Spleen (tissue), 11 donors: Measurements from ENCODE around the gene FBXL20. TPM values are rescaled to one million over a fixed set of nuclear protein-coding genes. Genes with fewer than 3 reads are reported as not detected.
"Not testable (repeated sequence)": the region's sequence is repeated elsewhere in the genome, so short reads cannot be mapped to it uniquely, and the experiment has no call there.

Source experiments
- DNase-seq: peaks from one replicate; pipeline ENCODE4 v3.0.0-alpha.2; 2020
- H3K27ac ChIP-seq, 8 donors: fragments of 200-600 bp; sonication (generic) in 7 of 8; 1 replicate in 4 of 8; 2 replicates in 4 of 8; pipeline versions ENCODE4 v1.5.0 to v1.8.0; 2016 to 2021; ENCODE audit warnings: inconsistent platforms in 4 of 8, mild to moderate bottlenecking in 4 of 8, moderate library complexity in 1 of 8
- H3K27me3 ChIP-seq, 7 donors: fragments of 200-600 bp; sonication (generic) in 6 of 7; replicated peaks in 1 of 7; 1 replicate in 4 of 7; 2 replicates in 3 of 7; pipeline versions ENCODE4 v1.5.0 to v1.8.0; 2016 to 2021; ENCODE audit warnings: inconsistent platforms in 3 of 7, mild to moderate bottlenecking in 1 of 7
- H3K36me3 ChIP-seq, 6 donors: fragments of 200-600 bp; sonication (generic) in 5 of 6; 1 replicate in 4 of 6; 2 replicates in 2 of 6; pipeline versions ENCODE4 v1.5.0 to v1.8.0; 2016 to 2021; ENCODE audit warnings: inconsistent platforms in 2 of 6
- H3K4me1 ChIP-seq, 6 donors: fragments of 200-600 bp; sonication (generic) in 5 of 6; 1 replicate in 3 of 6; 2 replicates in 3 of 6; pipeline versions ENCODE4 v1.5.0 to v1.8.0; 2016 to 2021; ENCODE audit warnings: inconsistent platforms in 3 of 6
- H3K4me3 ChIP-seq, 8 donors: fragments of 200-600 bp; sonication (generic) in 7 of 8; 1 replicate in 4 of 8; 2 replicates in 4 of 8; pipeline versions ENCODE4 v1.5.0 to v1.8.0; 2016 to 2021; ENCODE audit warnings: inconsistent platforms in 4 of 8, mild to moderate bottlenecking in 4 of 8, moderate library complexity in 2 of 8
- H3K9me3 ChIP-seq, 8 donors: fragments of 200-600 bp; sonication (generic) in 7 of 8; 1 replicate in 4 of 8; 2 replicates in 4 of 8; pipeline versions ENCODE4 v1.5.0 to v1.8.0; 2016 to 2021; ENCODE audit warnings: inconsistent platforms in 4 of 8
- CTCF ChIP-seq, 11 experiments: fragments of 200-600 bp in 7 of 11; fragments of 450-650 bp in 4 of 11; sonication (generic) in 4 of 11; IDR thresholded peaks in 8 of 11; conservative IDR thresholded peaks in 3 of 11; 1 replicate in 7 of 11; 2 replicates in 4 of 11; pipeline versions ENCODE4 v1.4.0 to v1.8.0; 2016 to 2021; ENCODE audit warnings: antibody characterized with exemption in 11 of 11, inconsistent platforms in 4 of 11, mild to moderate bottlenecking in 1 of 11
- POLR2A ChIP-seq, 3 donors: fragments of 450-650 bp; IDR thresholded peaks; one replicate each; pipeline ENCODE4 v1.5.1; 2017; ENCODE audit warnings: antibody characterized with exemption in 3 of 3, mild to moderate bottlenecking in 1 of 3
- POLR2AphosphoS5 ChIP-seq, 3 donors: sonication (generic); formaldehyde crosslinking; IDR thresholded peaks; one replicate each; pipeline ENCODE4 v1.5.1; 2017; ENCODE audit warnings: antibody characterized with exemption in 3 of 3
- whole genome bisulfite sequencing, 5 donors: extraction: QIAGEN DNeasy Blood & Tissue Kit in 3 of 5; methylation state at CpG; one replicate each; pipeline versions ENCODE4 v1.1.5 to v1.1.7; 2013 to 2018; 5-methylcytosine and 5-hydroxymethylcytosine counted together
- intact Hi-C: fragments of 100-400 bp; cut with DNase I; formaldehyde crosslinking; loops from one replicate; pipeline ENCODE4 v1.15.0; 2023; ENCODE audit warnings: low total_unique reads
- polyA plus RNA-seq, 3 donors: library from polyadenylated mRNA; stranded (reverse); fragments of 200-250 nt; gene quantifications; one replicate each; pipeline ENCODE4 v1.2.1, GENCODE V29; 2013
- total RNA-seq, 7 donors: library from RNA; depleted of rRNA in 3 of 7; stranded (reverse); fragments of >200 nt in 3 of 7; fragmentation: NEBNext Ultra II Directional in 4 of 7; extraction: Animal tissue kit (Norgen Biotek cat#: 25700) in 4 of 7; gene quantifications; one replicate each; pipeline versions ENCODE4 v1.1.0 to v1.2.1, GENCODE V29; 2016 to 2021
- donor health status: healthy with polysubstance abuse.
- donor health status: DM: no; HTN: no; CAD: no; lungs with moderate emphysema.
- donor health status: DM: no; HTN: no; CAD: no.
- donor health status: Bipolar disorder and iron deficiency.
- donor health status: healthy.
- donor health status: DM: no; HTN: no; CAD: no.
- donor health status: DM: yes; HTN: yes; CAD: no.

The FBXL20 gene
- total and polyA plus RNA-seq, 10 donors, result 1.9 to 28.0 (median 24.0) TPM

- Histone ChIP-seq H3K4me3 (no peak overlapping the region), H3K27me3 (no peaks in the 10 kb centered on the region), H3K27ac (no peak overlapping the region), H3K36me3 (peaks cover 0 to 68% (median 56%) of the 10 kb centered on the region in 6 donors), H3K4me1 (peaks cover 17 to 57% (median 32%) of the 10 kb centered on the region in 6 donors), H3K9me3 (no peaks in the 10 kb centered on the region)
- intact Hi-C loops, result no loop called here
- WGBS, 5 donors, result 78 to 92% (median 85%) methylated on average over 5 of the region's 5 CpGs
- DNase-seq, result no peak
- TF ChIP-seq POLR2AphosphoS5 (IDR thresholded peaks at IDR 0.05) (no peak), POLR2A (IDR thresholded peaks at IDR 0.05) (no peak), CTCF (IDR thresholded peaks at IDR 0.05 in 8 of 11, conservative IDR thresholded peaks at IDR 0.05 in 3 of 11) (no peak)
Observed at GRCh38 chr17:39447561-39447960, 46.1 kb upstream of the FBXL20 start.

- no peak for TF ChIP-seq CTCF (IDR thresholded peaks at IDR 0.05 in 8 of 11, conservative IDR thresholded peaks at IDR 0.05 in 3 of 11)
- no peak for TF ChIP-seq POLR2AphosphoS5 (IDR thresholded peaks at IDR 0.05)
- TF ChIP-seq POLR2A (IDR thresholded peaks at IDR 0.05), result no peak
- Histone ChIP-seq H3K36me3 (peaks cover 0 to 100% (median 97%) of the 10 kb centered on the region in 6 donors), H3K27me3 (no peaks in the 10 kb centered on the region), H3K4me3 (no peak overlapping the region), H3K9me3 (no peaks in the 10 kb centered on the region), H3K4me1 (peaks cover 0 to 23% (median 2%) of the 10 kb centered on the region in 6 donors), H3K27ac (no peak overlapping the region)
- intact Hi-C loops, result no loop called here
- DNase-seq, result no peak
Observed at GRCh38 chr17:39443326-39443725, 41.9 kb upstream of the FBXL20 start.

- intact Hi-C loops, H3K27ac ChIP-seq, H3K4me1 ChIP-seq, H3K27me3 ChIP-seq, H3K4me3 ChIP-seq, DNase-seq, H3K9me3 ChIP-seq: not testable (repeated sequence)
- 91 to 100% (median 98%) methylated on average over 2 of the region's 2 CpGs for WGBS, 5 donors
- H3K36me3 ChIP-seq, result peaks cover 0 to 100% (median 98%) of the 10 kb centered on the region in 6 donors
Observed at GRCh38 chr17:39439868-39440267, 38.4 kb upstream of the FBXL20 start.

- Histone ChIP-seq H3K27me3 (no peaks in the 10 kb centered on the region), H3K27ac (no peak overlapping the region), H3K36me3 (peaks cover 7 to 100% (median 97%) of the 10 kb centered on the region in 6 donors), H3K4me1 (no peaks in the 10 kb centered on the region), H3K9me3 (no peaks in the 10 kb centered on the region), H3K4me3 (no peak overlapping the region)
- intact Hi-C loops, result no loop called here
- no peak for DNase-seq
- no peak for TF ChIP-seq CTCF (IDR thresholded peaks at IDR 0.05 in 8 of 11, conservative IDR thresholded peaks at IDR 0.05 in 3 of 11)
- TF ChIP-seq POLR2AphosphoS5 (IDR thresholded peaks at IDR 0.05), result no peak
- TF ChIP-seq POLR2A (IDR thresholded peaks at IDR 0.05), result no peak
- WGBS, 5 donors, result 96 to 100% (median 98%) methylated on average over 4 of the region's 4 CpGs
Observed at GRCh38 chr17:39429600-39429999, 28.2 kb upstream of the FBXL20 start.

- WGBS, 5 donors, result 91 to 100% (median 97%) methylated on average over 1 of the region's 1 CpG
- intact Hi-C loops, result no loop called here
- TF ChIP-seq POLR2A (IDR thresholded peaks at IDR 0.05) (no peak), POLR2AphosphoS5 (IDR thresholded peaks at IDR 0.05) (no peak), CTCF (IDR thresholded peaks at IDR 0.05 in 8 of 11, conservative IDR thresholded peaks at IDR 0.05 in 3 of 11) (no peak)
- H3K36me3 ChIP-seq, result peaks cover 3 to 100% (median 96%) of the 10 kb centered on the region in 6 donors
- no peak for DNase-seq
- H3K27ac ChIP-seq, result no peak overlapping the region
- H3K27me3 ChIP-seq, result no peaks in the 10 kb centered on the region
- H3K4me3 ChIP-seq, result no peak overlapping the region
- H3K9me3 ChIP-seq, result no peaks in the 10 kb centered on the region
- H3K4me1 ChIP-seq, result no peaks in the 10 kb centered on the region
Observed at GRCh38 chr17:39416141-39416540, 14.7 kb upstream of the FBXL20 start.
